ENCODE results near the gene ANKRD2.
"Not testable (repeated sequence)": the region's sequence is repeated elsewhere in the genome, so short reads cannot be mapped to it uniquely, and the experiment has no call there.

The ANKRD2 gene

DNA sequence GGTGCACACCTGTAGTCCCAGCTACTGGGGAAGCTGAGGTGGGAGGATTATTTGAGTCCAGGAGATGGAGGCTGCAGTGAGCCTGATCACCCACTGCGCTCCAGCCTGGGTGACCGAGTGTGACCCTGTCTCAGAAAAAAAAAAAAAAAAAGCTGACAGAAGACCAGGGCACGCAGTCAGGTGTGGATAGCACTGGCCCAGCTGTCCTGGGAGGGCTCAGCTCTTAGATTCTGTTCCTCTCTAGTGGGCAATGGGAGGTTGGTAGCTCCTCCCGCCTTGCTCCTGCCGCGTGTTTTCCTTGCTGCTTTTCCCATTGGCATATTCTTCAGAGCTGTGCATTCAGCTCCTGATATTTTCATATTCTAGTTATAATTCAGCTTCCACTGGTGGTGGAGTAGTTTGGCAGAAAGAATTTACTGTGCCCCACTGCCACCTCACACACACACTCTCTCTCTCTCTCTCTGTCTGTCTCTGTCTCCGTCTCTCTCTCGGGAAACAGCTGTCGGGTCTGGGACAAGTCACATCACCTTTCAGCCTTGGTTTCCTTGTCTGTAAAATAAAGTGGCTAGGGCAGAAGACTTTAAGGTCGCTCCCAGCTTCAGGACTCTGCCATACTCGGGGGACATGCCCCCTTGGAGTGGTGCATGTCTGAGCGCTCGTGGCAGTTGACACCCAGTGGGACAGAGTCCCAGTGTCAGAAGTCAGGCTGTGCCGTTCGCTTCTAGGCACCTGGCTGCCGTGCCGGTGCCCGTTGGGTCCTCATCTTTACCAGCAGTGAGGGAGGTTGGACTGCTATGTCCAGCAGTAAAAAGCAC, 25.9 kb upstream of the ANKRD2 start:
- DNase-seq (ENCODE audit: insufficient read length, low spot score) (no peak), FAIRE-seq (peak; percentile 38)

DNA sequence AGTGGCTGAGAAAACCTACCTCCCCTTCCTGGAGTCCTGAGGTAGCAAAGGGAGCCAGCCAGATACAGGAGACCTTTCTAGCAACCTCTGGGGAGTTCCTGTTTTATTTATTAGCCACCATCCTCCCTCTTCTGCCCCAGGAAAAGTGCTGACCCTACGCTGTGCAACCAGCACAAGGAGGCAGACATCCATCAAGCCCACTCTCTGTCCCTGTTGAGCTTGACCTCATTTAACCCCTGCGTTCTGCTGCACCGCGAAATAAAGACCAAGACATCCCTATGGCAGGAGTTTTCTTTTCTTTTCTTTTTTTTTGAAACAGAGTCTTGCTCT, 25.3 kb upstream of the ANKRD2 start:
- no peak for FAIRE-seq
- DNase-seq (ENCODE audit: insufficient read length, low spot score) = no peak

DNA sequence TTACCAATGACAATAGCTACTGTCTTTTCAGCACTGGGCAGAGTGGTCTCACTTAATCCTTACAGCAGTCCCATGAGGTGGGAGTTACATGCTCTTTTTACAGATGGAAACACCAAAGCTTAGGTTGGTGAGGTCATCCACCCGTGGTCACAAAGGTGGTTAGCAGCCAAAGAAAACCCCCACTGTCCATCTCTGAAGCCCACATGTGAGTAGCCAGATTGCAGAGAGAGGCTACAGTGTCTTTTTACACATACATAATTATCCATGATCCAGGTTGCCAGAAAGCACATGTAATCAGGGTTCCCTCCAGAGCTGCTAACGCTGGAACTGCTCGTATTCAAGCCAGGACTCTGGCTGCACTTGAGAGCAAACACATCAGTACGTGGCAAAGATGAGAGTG, 24.6 kb upstream of the ANKRD2 start:
- DNase-seq (ENCODE audit: insufficient read length, low spot score) (no peak), FAIRE-seq (peak; percentile 4)

DNA sequence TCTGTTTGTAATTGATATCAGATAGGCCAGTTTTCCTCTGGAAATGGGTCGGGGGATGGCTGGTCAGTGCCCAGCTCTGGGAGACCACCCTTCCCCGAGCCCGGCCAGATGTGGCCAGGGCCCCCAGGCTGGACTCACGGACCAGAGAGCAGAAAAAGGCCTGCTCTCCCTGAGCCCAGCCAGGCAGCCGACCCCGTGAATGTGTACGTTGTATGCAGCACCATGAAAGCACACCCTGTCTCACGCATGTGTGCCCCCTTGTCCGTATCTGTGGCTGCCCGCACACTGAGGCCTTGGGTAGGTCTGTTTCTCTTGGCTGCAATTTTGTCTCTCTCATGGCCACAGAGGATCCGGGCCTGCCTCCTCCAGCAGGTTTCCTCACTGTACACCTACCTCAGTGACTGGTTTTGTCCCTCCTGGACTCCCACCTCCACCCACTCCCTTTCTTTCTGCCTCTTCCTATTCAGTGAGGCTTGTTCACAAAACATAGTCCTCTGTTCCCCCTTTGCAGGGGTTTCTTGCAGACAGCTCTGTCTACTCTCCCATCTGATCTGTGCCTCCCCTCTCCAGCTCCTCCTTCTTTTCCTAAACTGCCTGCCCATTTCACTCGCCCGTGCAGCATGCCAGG, 23.6 kb upstream of the ANKRD2 start:
- FAIRE-seq (no peak), DNase-seq (ENCODE audit: insufficient read length, low spot score) (no peak)

DNA sequence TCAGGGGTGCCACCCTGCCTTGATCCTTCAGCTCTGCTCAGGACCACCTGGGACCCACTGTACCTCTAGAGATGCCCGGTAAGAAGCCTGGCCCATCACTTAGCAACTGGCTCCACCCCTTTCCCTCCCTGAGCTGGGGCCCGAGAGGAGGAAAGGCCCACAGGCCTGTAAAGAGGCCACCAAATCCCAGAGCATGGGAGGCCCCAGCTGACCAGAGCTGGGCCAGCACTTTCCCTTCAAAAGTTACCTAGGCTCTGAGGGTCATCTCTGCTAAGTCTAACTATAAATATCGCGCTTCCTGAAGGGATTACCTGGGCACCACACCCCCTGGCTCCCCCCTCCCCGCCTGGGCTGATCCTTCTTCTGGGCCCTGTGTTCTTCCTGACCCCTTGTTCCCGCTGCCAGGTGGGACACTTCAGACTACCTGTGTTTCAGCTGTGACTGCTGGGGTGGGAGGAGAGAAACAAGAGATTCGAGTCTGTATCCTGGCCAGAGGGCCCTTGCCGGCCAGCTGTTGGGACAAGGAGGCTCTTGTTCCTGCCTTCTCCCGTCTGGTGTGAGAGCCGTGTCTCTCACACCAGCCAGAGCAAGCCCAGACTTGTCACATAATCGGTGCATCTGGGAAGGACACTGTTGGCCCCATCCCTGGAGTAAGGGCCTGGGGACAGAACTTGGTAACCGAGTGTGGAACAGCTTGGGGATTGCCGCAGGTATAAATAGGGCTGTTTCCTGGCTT, 22.8 kb upstream of the ANKRD2 start:
- FAIRE-seq (no peak), DNase-seq (ENCODE audit: insufficient read length, low spot score) (no peak)

DNA sequence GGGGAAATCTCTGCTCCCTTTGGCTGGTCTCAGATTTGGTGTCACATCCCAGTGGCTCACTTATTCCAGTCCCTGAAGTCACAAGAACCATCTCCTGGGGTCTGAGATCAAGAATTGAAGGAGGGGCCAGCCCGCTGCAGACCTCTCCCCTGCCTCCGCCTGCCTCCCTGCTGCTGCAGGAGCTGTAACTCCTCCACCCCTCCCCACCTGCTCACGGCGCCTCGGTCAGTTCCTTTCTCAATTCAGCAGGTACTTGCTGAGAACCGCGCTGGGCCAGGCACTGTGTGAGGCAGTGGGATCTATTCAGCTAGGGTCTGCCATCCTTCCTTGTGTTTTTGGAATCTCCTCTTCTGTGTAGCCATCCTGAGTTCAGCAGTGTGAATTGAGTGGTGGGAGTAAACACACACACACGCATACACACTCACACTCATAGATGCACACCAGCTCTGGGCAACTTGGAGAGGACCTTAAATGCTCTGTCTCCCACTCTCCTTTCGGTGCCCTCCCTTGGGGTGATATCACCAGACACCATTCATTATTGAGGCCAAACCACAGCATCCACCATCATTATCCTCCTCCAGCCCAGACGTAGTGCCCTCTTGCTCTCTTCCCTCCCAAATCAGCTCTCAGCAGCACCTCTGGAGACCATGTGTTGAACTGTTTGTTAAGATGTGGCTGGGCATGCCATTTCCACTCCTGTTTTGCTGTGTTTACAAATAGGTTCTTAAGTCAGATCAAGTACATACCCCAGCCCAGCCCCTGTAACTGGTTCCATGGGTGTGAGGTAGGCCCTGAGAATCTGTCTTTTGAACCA, 22.0 kb upstream of the ANKRD2 start:
- FAIRE-seq (peak; percentile 72), DNase-seq (ENCODE audit: insufficient read length, low spot score) (no peak)

DNA sequence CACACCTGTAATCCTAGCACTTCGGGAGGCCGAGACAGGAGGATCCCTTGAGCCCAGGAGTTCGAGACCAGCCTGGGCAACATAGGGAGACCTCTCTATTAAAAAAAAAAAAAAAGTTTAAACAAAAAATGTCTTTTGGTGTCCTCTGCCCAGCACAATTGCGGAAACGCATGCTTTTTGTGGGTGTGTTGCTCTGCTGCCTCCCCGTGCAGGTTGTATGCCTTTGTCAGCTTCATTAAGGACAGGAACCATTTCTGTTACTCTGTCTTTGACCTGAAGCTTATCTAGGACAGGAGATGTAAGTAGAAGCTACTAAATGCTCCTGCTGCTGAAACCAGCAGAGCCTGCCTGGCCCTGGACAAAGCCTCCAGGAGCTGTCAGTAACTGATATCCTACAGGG, 21.3 kb upstream of the ANKRD2 start:
- FAIRE-seq = no peak
- no peak for DNase-seq (ENCODE audit: insufficient read length, low spot score)

DNA sequence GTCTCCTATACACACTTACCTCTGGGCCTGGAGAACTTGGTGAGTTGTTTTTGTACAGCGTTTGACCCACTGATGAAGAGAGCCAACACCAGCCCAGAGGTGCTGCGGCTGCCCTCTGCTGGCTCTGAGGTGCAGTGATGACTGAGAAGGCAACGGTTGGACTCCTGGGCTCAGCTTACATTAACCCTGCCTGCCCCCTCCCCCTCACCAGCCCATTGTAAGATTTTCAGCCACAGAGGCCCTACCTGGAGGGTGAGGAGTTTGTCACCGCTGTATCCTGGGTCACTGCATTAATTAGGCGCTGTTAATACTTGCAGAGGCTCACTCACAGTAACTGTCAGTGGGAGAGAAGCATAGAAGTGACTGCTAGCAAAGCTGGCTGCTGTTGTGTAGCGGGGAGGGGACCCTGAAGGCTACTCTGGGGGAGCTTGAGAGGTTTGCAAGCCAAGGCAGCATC, 19.0 kb upstream of the ANKRD2 start:
- DNase-seq (ENCODE audit: insufficient read length, low spot score) (peak; percentile 74), FAIRE-seq (no peak)

DNA sequence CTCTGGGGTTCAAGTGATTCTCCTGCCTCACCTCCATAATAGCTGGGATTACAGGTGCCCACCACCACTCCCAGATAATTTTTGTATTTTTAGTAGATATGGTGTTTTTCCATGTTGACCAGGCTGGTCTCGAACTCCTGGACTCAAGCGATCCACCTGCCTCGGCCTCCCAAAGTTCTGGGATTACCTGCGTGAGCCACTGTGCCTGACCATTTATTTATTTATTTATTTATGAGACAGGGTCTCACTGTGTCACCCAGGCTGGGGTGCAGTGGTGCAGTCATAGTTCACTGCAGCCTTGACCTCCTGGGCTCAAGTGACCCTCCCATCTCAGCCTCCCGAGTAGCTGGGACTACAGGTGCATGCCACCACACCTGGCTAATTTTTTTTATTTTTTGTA, 18.2 kb upstream of the ANKRD2 start:
- FAIRE-seq = not testable (repeated sequence)

DNA sequence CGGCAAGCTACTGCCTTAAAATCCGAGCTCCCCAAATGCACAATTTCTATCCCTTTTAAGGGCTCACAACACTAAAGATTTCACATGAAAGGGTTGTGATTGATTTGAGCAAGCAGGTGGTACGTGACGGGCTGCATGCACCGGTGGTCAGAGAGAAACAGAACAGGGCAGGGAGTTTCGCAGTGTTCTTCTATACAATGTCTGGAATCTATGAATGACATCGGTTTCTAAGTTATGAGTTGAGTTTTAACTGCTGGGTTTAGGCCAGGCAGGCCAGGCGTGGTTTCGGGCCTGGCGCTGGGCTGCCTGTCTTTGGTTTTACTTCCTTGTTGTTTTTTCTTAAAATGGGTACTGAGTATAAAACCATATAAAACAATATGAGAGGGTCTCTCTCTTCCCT, 17.0 kb upstream of the ANKRD2 start:
- DNase-seq (ENCODE audit: insufficient read length, low spot score); FAIRE-seq: not testable (repeated sequence)

More for the DNA sequence above, 18.2 kb upstream of the ANKRD2 start:
- DNase-seq (ENCODE audit: insufficient read length, low spot score) = not testable (repeated sequence)

DNA sequence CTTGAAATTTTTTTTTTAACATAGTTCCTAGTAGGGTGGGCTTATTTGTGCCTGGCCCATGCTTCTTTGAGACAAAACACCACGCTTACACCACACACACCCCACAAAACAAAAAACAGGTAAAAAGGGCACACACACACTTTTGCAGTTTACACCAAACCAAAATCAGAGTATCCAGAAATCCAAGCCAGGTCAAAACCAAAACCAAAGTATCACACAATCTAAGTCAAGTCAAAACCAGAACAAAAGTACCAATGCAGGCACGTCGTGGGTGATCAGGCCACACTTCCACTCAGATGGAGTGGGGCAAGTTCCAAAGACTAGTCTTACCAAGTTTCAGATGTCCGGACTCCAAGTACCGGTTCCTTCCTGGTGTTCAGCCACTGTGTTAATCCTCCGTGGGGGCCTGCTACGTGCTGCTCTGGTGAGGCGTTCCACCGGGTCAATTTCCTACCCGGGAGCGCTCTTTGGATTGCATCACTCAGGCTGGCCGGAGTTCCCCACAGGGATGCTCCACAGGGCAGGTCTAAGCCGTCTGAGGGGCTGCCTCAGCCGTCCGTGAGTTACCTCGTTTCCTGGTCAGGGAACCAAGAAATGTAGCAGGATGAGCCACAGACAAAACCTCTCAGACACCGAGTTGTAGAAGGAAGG, 11.7 kb upstream of the ANKRD2 start:
- FAIRE-seq; DNase-seq (ENCODE audit: insufficient read length, low spot score): not testable (repeated sequence)

DNA sequence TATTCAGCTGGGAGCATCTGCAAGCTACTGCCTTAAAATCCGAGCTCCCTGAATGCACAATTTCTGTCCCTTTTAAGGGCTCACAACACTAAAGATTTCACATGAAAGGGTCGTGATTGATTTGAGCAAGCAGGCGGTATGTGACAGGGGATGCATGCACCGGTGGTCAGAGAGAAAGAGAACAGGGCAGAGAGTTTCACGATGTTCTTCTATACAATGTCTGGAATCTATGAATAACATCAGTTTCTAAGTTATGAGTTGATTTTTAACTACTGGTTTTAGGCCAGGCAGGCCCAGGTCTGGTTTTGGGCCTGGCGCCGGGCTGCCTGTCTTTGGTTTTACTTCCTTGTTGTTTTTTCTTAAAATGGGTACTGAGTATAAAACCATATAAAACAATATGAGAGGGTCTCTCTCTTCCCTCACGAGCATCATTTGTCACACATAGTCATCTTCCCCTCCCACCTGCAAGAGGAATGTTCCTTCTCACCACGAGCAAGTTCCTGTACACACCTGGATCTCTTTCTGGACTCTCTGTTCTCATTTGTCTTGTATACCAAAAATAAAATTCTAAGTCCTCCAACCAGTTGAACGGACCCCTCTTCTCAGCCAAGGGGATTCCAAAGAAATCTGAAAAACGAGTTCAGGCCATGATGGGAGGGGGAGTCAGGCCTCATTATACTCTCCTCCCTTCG, 11.0 kb upstream of the ANKRD2 start:
- not testable (repeated sequence) for DNase-seq (ENCODE audit: insufficient read length, low spot score); FAIRE-seq

DNA sequence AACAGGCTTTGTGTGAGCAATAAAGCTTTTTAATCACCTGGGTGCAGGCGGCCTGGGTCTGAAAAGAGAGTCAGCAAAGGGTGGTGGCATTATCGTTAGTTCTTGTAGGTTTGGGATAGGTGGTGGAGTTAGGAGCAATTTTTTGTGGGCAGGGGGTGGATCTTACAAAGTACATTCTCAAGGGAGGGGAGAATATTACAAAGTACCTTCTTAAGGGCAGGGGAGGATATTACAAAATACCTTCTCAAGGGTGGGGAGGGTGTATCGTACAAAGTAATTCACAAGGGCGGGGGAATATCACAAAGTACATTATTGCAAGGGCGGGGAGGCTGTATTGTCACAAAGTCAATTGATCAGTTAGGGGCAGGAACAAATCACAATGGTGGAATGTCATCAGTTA, 10.2 kb upstream of the ANKRD2 start:
- not testable (repeated sequence) for DNase-seq (ENCODE audit: insufficient read length, low spot score); FAIRE-seq

DNA sequence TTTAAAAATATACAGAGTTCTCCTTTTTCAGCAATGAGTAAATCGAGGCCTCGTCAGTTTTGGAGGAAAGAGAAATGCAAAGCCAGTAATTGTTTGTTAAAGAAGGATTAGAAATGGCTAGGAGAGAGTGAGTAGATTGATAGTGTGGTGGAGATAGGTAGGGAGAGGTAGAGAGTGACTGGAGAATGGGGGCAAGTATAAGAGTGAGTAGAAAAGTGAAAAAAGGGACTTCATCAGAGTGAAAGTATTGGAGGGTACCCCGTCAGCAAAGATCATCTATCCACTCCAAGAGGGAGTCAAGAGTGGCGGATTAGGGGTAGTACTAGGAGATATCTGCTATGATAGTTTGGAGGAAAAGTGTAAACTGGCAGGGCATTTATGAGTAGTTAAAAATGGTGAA, 9.2 kb upstream of the ANKRD2 start:
- DNase-seq (ENCODE audit: insufficient read length, low spot score) = no peak
- no peak for FAIRE-seq

DNA sequence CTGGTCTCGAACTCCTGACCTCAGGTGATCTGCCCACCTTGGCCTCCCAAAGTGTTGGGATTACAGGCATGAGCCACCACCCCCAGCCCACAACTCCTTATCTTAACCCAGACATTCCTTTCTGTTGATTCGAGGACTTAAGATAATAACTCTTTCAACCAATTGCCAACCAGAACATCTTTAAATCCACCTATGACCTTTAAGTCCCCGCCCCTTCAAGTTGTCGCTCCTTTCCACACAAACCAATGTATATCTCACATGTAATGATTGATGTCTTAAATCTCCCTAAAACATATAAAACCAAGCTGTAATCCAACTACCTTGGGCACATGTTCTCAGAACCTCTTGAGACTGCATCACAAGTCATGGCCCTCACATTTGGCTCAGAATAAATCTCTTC, 7.8 kb upstream of the ANKRD2 start:
- FAIRE-seq = no peak
- no peak for DNase-seq (ENCODE audit: insufficient read length, low spot score)

DNA sequence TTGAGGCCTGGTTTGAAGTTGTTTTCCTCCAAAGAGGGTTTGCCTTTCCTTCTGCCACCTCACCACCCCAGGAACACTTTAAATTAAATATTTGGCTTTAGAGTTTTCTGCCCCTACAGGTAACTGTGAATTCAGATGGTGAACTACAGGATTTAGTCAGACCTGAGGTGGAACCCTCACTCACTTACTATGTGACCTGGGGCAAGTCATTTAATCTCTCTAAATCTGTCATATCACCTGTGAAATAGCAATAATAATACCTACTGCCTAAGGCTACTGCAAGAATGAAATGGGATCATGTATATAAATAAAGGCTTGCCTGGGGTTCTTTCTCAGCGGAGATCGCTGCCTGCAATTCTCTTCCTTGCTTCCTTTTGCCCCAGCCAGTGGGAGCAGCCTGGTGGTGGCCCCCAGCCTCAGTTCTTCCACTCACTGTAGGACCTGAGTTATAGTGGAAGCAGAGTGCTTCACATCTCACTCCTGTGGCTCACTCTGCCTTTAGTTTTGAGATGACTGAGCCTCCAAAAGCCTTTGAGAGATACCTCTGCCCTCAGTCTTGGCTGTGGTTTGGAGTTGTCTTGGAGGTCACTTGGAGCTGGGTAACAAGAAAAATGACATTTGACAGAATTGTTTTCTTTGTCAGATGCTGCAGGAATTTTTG, 6.1 kb upstream of the ANKRD2 start:
- no peak for DNase-seq (ENCODE audit: insufficient read length, low spot score)
- FAIRE-seq = no peak

DNA sequence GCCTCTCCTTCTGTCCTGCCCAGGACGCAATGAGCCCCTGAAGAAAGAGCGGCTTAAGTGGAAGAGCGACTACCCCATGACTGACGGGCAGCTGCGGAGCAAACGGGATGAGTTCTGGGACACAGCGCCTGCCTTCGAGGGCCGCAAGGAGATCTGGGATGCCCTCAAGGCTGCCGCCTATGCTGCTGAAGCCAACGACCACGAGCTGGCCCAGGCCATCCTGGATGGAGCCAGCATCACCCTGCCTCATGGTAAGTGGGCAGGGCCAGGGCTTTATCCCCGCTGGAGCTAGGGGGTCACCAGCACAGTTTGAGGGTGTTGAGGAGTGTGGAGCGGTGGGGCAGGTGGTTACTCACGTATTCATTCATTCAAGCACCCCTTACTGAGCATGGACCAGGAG, 4.7 kb upstream of the ANKRD2 start:
- DNase-seq (ENCODE audit: insufficient read length, low spot score) (no peak), FAIRE-seq (no peak)

DNA sequence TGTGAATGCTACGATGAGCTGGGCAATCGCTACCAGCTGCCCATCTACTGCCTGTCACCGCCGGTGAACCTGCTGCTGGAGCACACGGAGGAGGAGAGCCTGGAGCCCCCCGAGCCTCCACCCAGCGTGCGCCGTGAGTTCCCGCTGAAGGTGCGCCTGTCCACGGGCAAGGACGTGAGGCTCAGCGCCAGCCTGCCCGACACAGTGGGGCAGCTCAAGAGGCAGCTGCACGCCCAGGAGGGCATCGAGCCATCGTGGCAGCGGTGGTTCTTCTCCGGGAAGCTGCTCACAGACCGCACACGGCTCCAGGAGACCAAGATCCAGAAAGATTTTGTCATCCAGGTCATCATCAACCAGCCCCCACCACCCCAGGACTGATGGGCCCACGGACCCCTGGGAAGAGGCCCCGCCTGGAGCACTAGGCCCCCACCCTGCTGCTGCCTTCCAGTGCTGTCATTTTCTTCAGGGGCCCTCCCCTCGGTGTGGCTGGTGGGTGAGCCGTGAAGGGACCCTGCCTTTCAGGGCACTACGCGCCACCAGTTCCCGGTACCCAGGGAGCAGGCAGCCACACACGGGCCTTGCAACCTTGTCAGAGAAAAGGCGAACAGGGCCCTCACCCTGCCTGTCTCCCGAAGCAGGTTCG, 2.3 kb upstream of the ANKRD2 start:
- no peak for DNase-seq (ENCODE audit: insufficient read length, low spot score)
- FAIRE-seq = no peak

Measured in HTR-8/SVneo (cell line).